NT2/D1 (cell line): ENCODE measurements around the gene DAPK2.

ENCODE experiments used
- SUZ12 ChIP-seq: IDR thresholded peaks from 2 replicates; pipeline ENCODE4 v1.6.1; 2011; ENCODE audit not compliant: insufficient read length, insufficient read depth; ENCODE audit errors: extremely low read depth
- YY1 ChIP-seq: IDR thresholded peaks from 2 replicates; pipeline ENCODE4 v1.6.1; 2011; ENCODE audit not compliant: insufficient read length, insufficient read depth
- ZNF274 ChIP-seq: IDR thresholded peaks from 2 replicates; pipeline ENCODE4 v1.6.1; 2011; ENCODE audit warnings: mild to moderate bottlenecking, low read depth, low read length

- TF ChIP-seq ZNF274: no peak
- TF ChIP-seq YY1: no peak
- no peak for TF ChIP-seq SUZ12
Observed at GRCh38 chr15:63892794-63893441, 153.4 kb downstream of the DAPK2 start.
